ENCODE data around the gene C2CD5.

DNA sequence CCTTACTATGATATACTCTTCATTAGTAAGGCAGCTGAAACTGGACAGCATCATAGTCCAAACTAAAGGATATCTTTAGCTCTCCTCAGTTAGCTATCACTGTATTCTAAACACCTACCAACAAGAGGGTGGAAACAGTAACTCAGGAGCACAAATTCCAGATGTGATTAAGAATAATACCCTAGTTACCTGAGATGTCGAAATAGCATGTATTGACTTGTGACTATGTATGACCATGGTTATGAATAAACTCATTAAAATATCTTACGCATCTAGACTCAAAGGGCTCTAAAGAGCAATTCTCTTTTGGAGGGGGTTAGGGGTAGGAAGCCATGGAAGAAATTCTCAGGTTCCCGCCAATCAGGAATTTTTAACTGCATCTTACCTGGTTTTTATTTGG, 90.8 kb downstream of the C2CD5 start:
- TF ChIP-seq, protein P1, sequence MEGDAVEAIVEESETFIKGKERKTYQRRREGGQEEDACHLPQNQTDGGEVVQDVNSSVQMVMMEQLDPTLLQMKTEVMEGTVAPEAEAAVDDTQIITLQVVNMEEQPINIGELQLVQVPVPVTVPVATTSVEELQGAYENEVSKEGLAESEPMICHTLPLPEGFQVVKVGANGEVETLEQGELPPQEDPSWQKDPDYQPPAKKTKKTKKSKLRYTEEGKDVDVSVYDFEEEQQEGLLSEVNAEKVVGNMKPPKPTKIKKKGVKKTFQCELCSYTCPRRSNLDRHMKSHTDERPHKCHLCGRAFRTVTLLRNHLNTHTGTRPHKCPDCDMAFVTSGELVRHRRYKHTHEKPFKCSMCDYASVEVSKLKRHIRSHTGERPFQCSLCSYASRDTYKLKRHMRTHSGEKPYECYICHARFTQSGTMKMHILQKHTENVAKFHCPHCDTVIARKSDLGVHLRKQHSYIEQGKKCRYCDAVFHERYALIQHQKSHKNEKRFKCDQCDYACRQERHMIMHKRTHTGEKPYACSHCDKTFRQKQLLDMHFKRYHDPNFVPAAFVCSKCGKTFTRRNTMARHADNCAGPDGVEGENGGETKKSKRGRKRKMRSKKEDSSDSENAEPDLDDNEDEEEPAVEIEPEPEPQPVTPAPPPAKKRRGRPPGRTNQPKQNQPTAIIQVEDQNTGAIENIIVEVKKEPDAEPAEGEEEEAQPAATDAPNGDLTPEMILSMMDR (IDR thresholded peaks at IDR 0.05; ENCODE audit: low read length), result no peak
- TF ChIP-seq EZH2phosphoT487 (IDR thresholded peaks at IDR 0.05; ENCODE audit: low read length), result no peak
